AML-193 (cell line): ENCODE results near the gene AGXT.

ENCODE experiments used
- DNase-seq, 2 experiments: peaks; one replicate each; lab custom pipeline; 2025; lab: John Stamatoyannopoulos, UW

Gene AGXT

GRCh38 chr2:240886678-240887609 lies 18.3 kb downstream of the AGXT start:
- DNase-seq = no peak

GRCh38 chr2:240887631-240888030 lies 19.0 kb downstream of the AGXT start:
- DNase-seq = no peak

- no peak for DNase-seq
These were observed 19.7 kb downstream of the AGXT start for GRCh38 chr2:240888130-240888889.

- no peak for DNase-seq
These were observed 20.4 kb downstream of the AGXT start for GRCh38 chr2:240888890-240889573.

GRCh38 chr2:240889601-240890560 lies 21.3 kb downstream of the AGXT start:
- DNase-seq = no peak

- DNase-seq = no peak
These were observed 22.1 kb downstream of the AGXT start for GRCh38 chr2:240890691-240891090.

GRCh38 chr2:240891492-240892340 lies 23.1 kb downstream of the AGXT start:
- no peak for DNase-seq

- no peak for DNase-seq
These were observed 23.7 kb downstream of the AGXT start for GRCh38 chr2:240892356-240892755.

GRCh38 chr2:240892925-240893324 lies 24.3 kb downstream of the AGXT start:
- no peak for DNase-seq

- DNase-seq = no peak
These were observed 24.8 kb downstream of the AGXT start for GRCh38 chr2:240893363-240893844.

GRCh38 chr2:240894006-240894405 lies 25.4 kb downstream of the AGXT start:
- no peak for DNase-seq

GRCh38 chr2:240894836-240895558 lies 26.4 kb downstream of the AGXT start:
- DNase-seq = no peak

- DNase-seq = no peak
These were observed 27.2 kb downstream of the AGXT start, which contains the start of gene MAB21L4 for GRCh38 chr2:240895656-240896388. TSS of gene MAB21L4 (minus strand) at chr2:240896156. CDS start at chr2:240895997, 159 bp downstream.

GRCh38 chr2:240896394-240896793 lies 27.8 kb downstream of the AGXT start:
- DNase-seq = no peak

GRCh38 chr2:240896871-240897692 lies 28.5 kb downstream of the AGXT start:
- DNase-seq = no peak

GRCh38 chr2:240898108-240898730 lies 29.6 kb downstream of the AGXT start:
- no peak for DNase-seq

GRCh38 chr2:240898731-240899467 lies 30.3 kb downstream of the AGXT start:
- DNase-seq = no peak
